Naive thymus-derived CD4-positive, alpha-beta T cell (primary cell): ENCODE results near the gene OAS1. TPM values are rescaled to one million over a fixed set of nuclear protein-coding genes. Genes with fewer than 3 reads are reported as not detected.

Experiments
- ATAC-seq: fragments of 150-1000 bp; cut with Tn5 transposase; 2 replicates; pipeline ENCODE4 v1.10.0; 2021; ENCODE audit warnings: mild to moderate bottlenecking, moderate library complexity
- CTCF ChIA-PET: fragments of 350-600 bp; sonication (Branson Sonifier 250); formaldehyde crosslinking; loops from one replicate; lab custom pipeline; 2021; ENCODE audit warnings: antibody characterized with exemption; lab: Charles Lee
- POLR2A ChIA-PET: fragments of 350-600 bp; sonication (Branson Sonifier 250); formaldehyde crosslinking; loops from one replicate; lab custom pipeline; 2021; ENCODE audit warnings: antibody characterized with exemption, inconsistent platforms; lab: Charles Lee
- DNase-seq, 9 donors: peaks; one replicate each; pipeline versions ENCODE4 v3.0.0 to v3.0.0-alpha.2; 2020 to 2022; ENCODE audit warnings: mixed read lengths in 1 of 9
- H3K27ac ChIP-seq: one replicate; pipeline ENCODE4 v1.7.0; 2013; ENCODE audit warnings: mild to moderate bottlenecking, low read depth, low read length, moderate library complexity
- H3K27me3 ChIP-seq, 2 donors: one replicate each; pipeline ENCODE4 v1.7.0; 2013; ENCODE audit warnings: low read length in 2 of 2, mild to moderate bottlenecking in 2 of 2, moderate library complexity in 2 of 2; ENCODE audit not compliant: control insufficient read depth in 2 of 2, insufficient read depth in 2 of 2
- H3K36me3 ChIP-seq, 3 experiments: 1 replicate in 2 of 3; 2 replicates in 1 of 3; pipeline ENCODE4 v1.7.0; 2013; ENCODE audit warnings: low read length in 3 of 3, mild to moderate bottlenecking in 3 of 3, moderate library complexity in 1 of 3; ENCODE audit not compliant: insufficient read depth in 3 of 3, control insufficient read depth in 2 of 3
- H3K4me1 ChIP-seq, 2 donors: one replicate each; pipeline ENCODE4 v1.7.0; 2013; ENCODE audit warnings: low read length in 2 of 2, mild to moderate bottlenecking in 2 of 2, moderate library complexity in 1 of 2; ENCODE audit not compliant: control insufficient read depth in 2 of 2, insufficient read depth in 2 of 2
- H3K4me3 ChIP-seq: 2 replicates; pipeline ENCODE4 v1.7.0; 2013; ENCODE audit warnings: mild to moderate bottlenecking, low read length
- H3K9me3 ChIP-seq, 3 experiments: 1 replicate in 2 of 3; 2 replicates in 1 of 3; pipeline ENCODE4 v1.7.0; 2013; ENCODE audit warnings: low read length in 3 of 3; ENCODE audit not compliant: control insufficient read depth in 2 of 3
- H3K27ac Mint-ChIP-seq, 9 donors: one replicate each; pipeline ENCODE4 v1.8.0; 2020 to 2022; ENCODE audit warnings: mixed read lengths in 9 of 9, mild to moderate bottlenecking in 8 of 9, moderate library complexity in 5 of 9, inconsistent platforms in 2 of 9
- H3K27me3 Mint-ChIP-seq, 5 donors: one replicate each; pipeline ENCODE4 v1.8.0; 2021 to 2022; ENCODE audit warnings: mixed read lengths in 5 of 5, mild to moderate bottlenecking in 1 of 5
- H3K36me3 Mint-ChIP-seq, 5 donors: one replicate each; pipeline ENCODE4 v1.8.0; 2020 to 2022; ENCODE audit warnings: mixed read lengths in 5 of 5, mild to moderate bottlenecking in 3 of 5, inconsistent platforms in 1 of 5
- H3K4me1 Mint-ChIP-seq, 7 donors: one replicate each; pipeline ENCODE4 v1.8.0; 2020 to 2022; ENCODE audit warnings: mixed read lengths in 7 of 7, mild to moderate bottlenecking in 3 of 7, inconsistent platforms in 1 of 7
- H3K4me3 Mint-ChIP-seq, 10 donors: one replicate each; pipeline ENCODE4 v1.8.0; 2020 to 2022; ENCODE audit warnings: mild to moderate bottlenecking in 10 of 10, mixed read lengths in 10 of 10, moderate library complexity in 6 of 10, inconsistent platforms in 2 of 10
- H3K9me3 Mint-ChIP-seq, 11 donors: one replicate each; pipeline ENCODE4 v1.8.0; 2020 to 2022; ENCODE audit warnings: mixed read lengths in 11 of 11, mild to moderate bottlenecking in 4 of 11, inconsistent platforms in 1 of 11, moderate library complexity in 1 of 11
- intact Hi-C, 2 donors: fragments of 100-400 bp; cut with micrococcal nuclease; formaldehyde crosslinking; loops; one replicate each; pipeline ENCODE4 v1.15.1; 2023
- polyA plus RNA-seq, 2 donors: library from polyadenylated mRNA; unstranded; fragments of 300-500 nt; fragmentation: Illumina TruSeq; gene quantifications; one replicate each; pipeline ENCODE4 v1.2.3, GENCODE V29; 2021
- total RNA-seq, 6 experiments: library from RNA in 5 of 6; stranded (reverse) in 5 of 6; gene quantifications; 1 replicate in 5 of 6; 2 replicates in 1 of 6; pipeline ENCODE4 v1.2.3 and lab custom pipeline; 2021 to 2026

Gene OAS1
- total RNA-seq (100 to 1,000 TPM in 1 of 5 experiments, 10 to 100 TPM in 1, 1 to 10 TPM in 3; 5.1 to 169 (median 6.1) TPM), polyA plus RNA-seq (10 to 100 TPM in 1 of 2 donors, 1 to 10 TPM in 1; 9.2 to 30.3 TPM), total RNA-seq (lab: John Stamatoyannopoulos, UW) (8.3 reads per million, percentile 32 among the genes with 10 or more reads in this experiment)

DNA sequence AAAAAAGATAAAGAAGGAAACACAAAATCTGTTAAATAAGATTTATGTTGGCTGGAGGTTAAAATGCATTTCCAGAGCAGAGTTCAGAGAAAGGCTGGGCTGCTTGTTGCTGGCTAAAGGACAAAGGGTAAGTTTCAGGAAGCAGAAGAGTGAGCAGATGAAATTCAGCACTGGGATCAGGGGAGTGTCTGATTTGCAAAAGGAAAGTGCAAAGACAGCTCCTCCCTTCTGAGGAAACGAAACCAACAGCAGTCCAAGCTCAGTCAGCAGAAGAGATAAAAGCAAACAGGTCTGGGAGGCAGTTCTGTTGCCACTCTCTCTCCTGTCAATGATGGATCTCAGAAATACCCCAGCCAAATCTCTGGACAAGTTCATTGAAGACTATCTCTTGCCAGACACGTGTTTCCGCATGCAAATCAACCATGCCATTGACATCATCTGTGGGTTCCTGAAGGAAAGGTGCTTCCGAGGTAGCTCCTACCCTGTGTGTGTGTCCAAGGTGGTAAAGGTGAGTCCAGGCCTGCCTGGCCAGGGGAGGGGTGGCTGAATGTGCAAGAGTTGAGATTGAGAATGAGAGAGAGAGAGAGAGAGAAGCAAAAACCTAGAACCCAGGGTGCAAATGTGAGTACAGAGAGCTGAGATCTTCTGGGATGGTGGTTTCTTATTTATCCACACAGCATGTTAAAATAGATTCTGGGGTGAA, at the start of gene OAS1:
Gene OAS1, plus strand, starts transcription at position 251 of the 703 bp plus-strand sequence. Its CDS starts 78 bp downstream, at position 329.
- Mint-ChIP-seq H3K36me3 (peaks cover 0 to 45% (median 11%) of the 10 kb centered on the region in 5 donors), H3K4me1 (peaks cover 61 to 92% (median 76%) of the 10 kb centered on the region in 7 donors), H3K27ac (peak within 1 kb of the TSS; percentile 84 to 99 (median 92)), H3K27me3 (no peaks in the 10 kb centered on the region), H3K9me3 (peaks cover 0 to 12% (median 0%) of the 10 kb centered on the region in 11 donors), H3K4me3 (peak within 1 kb of the TSS; percentile 87 to 99 (median 92))
- Histone ChIP-seq H3K27me3 (no peaks in the 10 kb centered on the region), H3K36me3 (peaks cover 0 to 6% (median 0%) of the 10 kb centered on the region in 3 experiments), H3K4me1 (peaks cover 31 to 62% of the 10 kb centered on the region in 2 donors), H3K4me3 (peak within 1 kb of the TSS; percentile 68), H3K9me3 (no peaks in the 10 kb centered on the region), H3K27ac (peak within 1 kb of the TSS; percentile 71)
- intact Hi-C loops: loop anchor here (1.0 to 10.0 kb wide), 4 partner anchors 31 to 278 kb away; partner anchors contain the start of genes OAS2 (in 2 of the 2), OAS3 (in 2 of the 2), DDX54 (in 1 of the 2) and RITA1 (in 1 of the 2)
- ChIA-PET CTCF (interaction anchor here (1.4 to 2.3 kb wide), 4 partner anchors 9 to 123 kb away, joined by 4 to 10 read pairs (median 6); partner anchors contain the start of gene OAS2), POLR2A (interaction anchor here (1.0 to 5.1 kb wide), 4 partner anchors 31 to 77 kb away, joined by 3 to 43 read pairs (median 8); partner anchors contain the start of genes OAS2 and OAS3)
- peak; percentile 83 for ATAC-seq
- peak in 8 of 9 donors; percentile 24 to 49 (median 40) for DNase-seq

DNA sequence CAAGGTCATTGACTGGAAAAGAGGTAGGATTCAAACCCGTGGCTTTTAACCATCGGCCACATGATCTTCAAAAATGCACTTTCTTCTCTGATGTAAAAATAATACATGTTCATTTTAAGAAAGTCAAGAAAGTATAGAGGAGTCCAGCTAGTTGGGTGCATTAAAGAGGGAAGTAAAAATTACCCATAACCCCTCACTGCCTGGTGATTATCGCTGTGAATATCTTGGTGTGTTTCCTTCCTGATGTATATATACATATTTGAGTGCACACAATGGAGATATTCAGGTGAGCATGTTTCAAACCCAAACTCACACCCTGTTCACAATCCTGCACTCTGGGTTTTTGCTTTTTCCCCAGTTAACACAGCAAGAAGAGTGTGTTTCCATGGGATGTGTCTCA, 47.5 kb upstream of the OAS1 start:
- intact Hi-C loops: no loop called here
- Histone ChIP-seq H3K36me3 (no peaks in the 10 kb centered on the region), H3K9me3 (no peaks in the 10 kb centered on the region), H3K27me3 (no peaks in the 10 kb centered on the region), H3K27ac (no peak overlapping the region), H3K4me3 (no peak overlapping the region), H3K4me1 (no peaks in the 10 kb centered on the region)
- DNase-seq: no peak
- Mint-ChIP-seq H3K4me3 (no peak overlapping the region), H3K36me3 (no peaks in the 10 kb centered on the region), H3K9me3 (no peaks in the 10 kb centered on the region), H3K27me3 (peaks cover 22 to 55% (median 32%) of the 10 kb centered on the region in 5 donors), H3K4me1 (peaks cover 0 to 1% (median 0%) of the 10 kb centered on the region in 7 donors), H3K27ac (no peak overlapping the region)
- no peak for ATAC-seq
- ChIA-PET POLR2A (no interaction called here), CTCF (no interaction called here)

DNA sequence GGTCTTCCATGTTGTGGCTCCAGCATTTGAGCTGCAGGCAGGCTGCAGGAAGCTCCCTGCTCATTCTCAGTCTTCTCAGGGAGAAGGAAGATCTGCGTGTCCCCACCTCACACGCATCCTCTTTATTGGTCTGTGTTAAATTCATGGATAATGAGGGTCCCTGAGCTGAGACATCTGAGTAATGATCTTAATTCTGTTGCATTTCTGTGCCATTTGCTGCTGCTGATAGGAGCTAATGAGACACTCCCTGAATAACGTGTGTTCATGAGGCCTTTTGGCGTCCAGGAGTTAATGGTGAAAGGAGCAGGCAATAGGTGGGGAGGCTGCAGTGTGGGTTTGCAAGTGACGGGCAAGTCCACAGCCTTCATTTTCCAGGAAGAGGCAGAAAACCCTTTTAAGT, 46.6 kb upstream of the OAS1 start:
- peaks cover 0 to 5% (median 0%) of the 10 kb centered on the region in 7 donors for H3K4me1 Mint-ChIP-seq
- H3K36me3 Mint-ChIP-seq: no peaks in the 10 kb centered on the region
- peaks cover 27 to 58% (median 39%) of the 10 kb centered on the region in 5 donors for H3K27me3 Mint-ChIP-seq
- H3K36me3 ChIP-seq: no peaks in the 10 kb centered on the region
- ATAC-seq (no peak), DNase-seq (no peak)
- H3K4me3 Mint-ChIP-seq: no peak overlapping the region
- no peak overlapping the region for H3K27ac Mint-ChIP-seq
- no peak overlapping the region for H3K27ac ChIP-seq
- intact Hi-C loops: no loop called here
- no peak overlapping the region for H3K4me3 ChIP-seq
- no peaks in the 10 kb centered on the region for H3K9me3 ChIP-seq
- POLR2A ChIA-PET: no interaction called here
- H3K9me3 Mint-ChIP-seq: no peaks in the 10 kb centered on the region
- H3K27me3 ChIP-seq: no peaks in the 10 kb centered on the region
- H3K4me1 ChIP-seq: no peaks in the 10 kb centered on the region
- CTCF ChIA-PET: interaction anchor here (0.6 kb wide), 1 partner anchor 40 kb away, joined by 3 read pairs; no protein-coding TSS in a partner anchor

- no peaks in the 10 kb centered on the region for H3K4me1 ChIP-seq
- ATAC-seq (no peak), DNase-seq (no peak)
- ChIA-PET POLR2A (no interaction called here), CTCF (no interaction called here)
- no peaks in the 10 kb centered on the region for H3K36me3 Mint-ChIP-seq
- H3K9me3 Mint-ChIP-seq: no peaks in the 10 kb centered on the region
- no peak overlapping the region for H3K27ac ChIP-seq
- no peaks in the 10 kb centered on the region for H3K9me3 ChIP-seq
- no peaks in the 10 kb centered on the region for H3K36me3 ChIP-seq
- H3K27me3 Mint-ChIP-seq: peaks cover 21 to 52% (median 31%) of the 10 kb centered on the region in 5 donors
- H3K27me3 ChIP-seq: no peaks in the 10 kb centered on the region
- no peak overlapping the region for H3K27ac Mint-ChIP-seq
- no peak overlapping the region for H3K4me3 ChIP-seq
- intact Hi-C loops: no loop called here
- H3K4me3 Mint-ChIP-seq: no peak overlapping the region
- peaks cover 0 to 5% (median 0%) of the 10 kb centered on the region in 7 donors for H3K4me1 Mint-ChIP-seq
These were observed 45.5 kb upstream of the OAS1 start for GRCh38 chr12:112861284-112861683.

GRCh38 chr12:112862636-112863290, 44.0 kb upstream of the OAS1 start:
- no peaks in the 10 kb centered on the region for H3K27me3 ChIP-seq
- POLR2A ChIA-PET: no interaction called here
- Mint-ChIP-seq H3K27me3 (peaks cover 18 to 53% (median 33%) of the 10 kb centered on the region in 5 donors), H3K4me3 (no peak overlapping the region), H3K4me1 (peaks cover 0 to 5% (median 0%) of the 10 kb centered on the region in 7 donors), H3K27ac (no peak overlapping the region), H3K36me3 (no peaks in the 10 kb centered on the region), H3K9me3 (peaks cover 0 to 3% (median 0%) of the 10 kb centered on the region in 11 donors)
- H3K27ac ChIP-seq: no peak overlapping the region
- H3K4me3 ChIP-seq: no peak overlapping the region
- no peaks in the 10 kb centered on the region for H3K4me1 ChIP-seq
- H3K36me3 ChIP-seq: no peaks in the 10 kb centered on the region
- intact Hi-C loops: no loop called here
- ATAC-seq (no peak), DNase-seq (no peak)
- CTCF ChIA-PET: no interaction called here
- no peaks in the 10 kb centered on the region for H3K9me3 ChIP-seq

DNA sequence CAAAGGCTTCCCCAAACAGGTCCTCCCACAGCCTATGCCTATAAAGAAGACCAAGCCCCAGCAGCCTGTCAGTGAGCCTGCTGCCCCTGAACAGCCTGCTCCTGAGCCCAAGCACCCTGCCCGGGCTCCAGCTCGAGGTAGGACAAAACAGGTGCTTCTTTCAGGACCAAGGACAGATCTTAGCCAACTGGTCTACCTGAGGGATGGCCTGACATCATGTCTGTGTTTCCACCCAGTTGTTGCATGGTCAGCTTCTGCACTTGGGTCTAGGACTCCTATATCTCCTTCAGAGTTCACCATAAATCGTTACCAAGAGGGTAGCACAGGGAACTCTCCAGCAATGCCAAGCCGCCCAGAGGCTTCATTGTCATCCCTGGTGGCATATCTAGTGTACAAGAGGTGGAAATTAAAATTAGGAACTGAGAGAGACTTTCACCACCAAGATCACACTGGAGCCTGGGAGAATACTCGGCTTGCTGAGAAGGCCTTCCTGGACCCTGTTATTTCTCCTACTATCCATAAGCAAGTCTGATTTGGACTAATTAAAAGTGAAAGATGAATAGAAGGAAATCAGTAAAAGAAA, 38.2 kb upstream of the OAS1 start:
- peak in 1 of 9 donors; percentile 6 for DNase-seq
- H3K36me3 ChIP-seq: no peaks in the 10 kb centered on the region
- no peaks in the 10 kb centered on the region for H3K36me3 Mint-ChIP-seq
- intact Hi-C loops: no loop called here
- no peak overlapping the region for H3K27ac ChIP-seq
- no peaks in the 10 kb centered on the region for H3K9me3 ChIP-seq
- peaks cover 44 to 67% (median 56%) of the 10 kb centered on the region in 5 donors for H3K27me3 Mint-ChIP-seq
- CTCF ChIA-PET: no interaction called here
- H3K4me1 ChIP-seq: no peaks in the 10 kb centered on the region
- POLR2A ChIA-PET: no interaction called here
- ATAC-seq: no peak
- H3K4me3 ChIP-seq: no peak overlapping the region
- H3K4me1 Mint-ChIP-seq: peaks cover 0 to 7% (median 0%) of the 10 kb centered on the region in 7 donors
- peaks cover 0 to 3% of the 10 kb centered on the region in 2 donors for H3K27me3 ChIP-seq
- no peak overlapping the region for H3K4me3 Mint-ChIP-seq
- H3K27ac Mint-ChIP-seq: no peak overlapping the region
- peaks cover 0 to 6% (median 0%) of the 10 kb centered on the region in 11 donors for H3K9me3 Mint-ChIP-seq
